GM19395 (cell line): ENCODE measurements around the gene ELF2.
"Not testable (repeated sequence)": the region's sequence is repeated elsewhere in the genome, so short reads cannot be mapped to it uniquely, and the experiment has no call there.

Experiments
- ATAC-seq: cut with Tn5 transposase; IDR thresholded peaks from one replicate; pipeline ENCODE4 v1.9.1; 2021; ENCODE audit warnings: mild to moderate bottlenecking, moderate library complexity; ENCODE audit not compliant: unreplicated experiment

The ELF2 gene

DNA sequence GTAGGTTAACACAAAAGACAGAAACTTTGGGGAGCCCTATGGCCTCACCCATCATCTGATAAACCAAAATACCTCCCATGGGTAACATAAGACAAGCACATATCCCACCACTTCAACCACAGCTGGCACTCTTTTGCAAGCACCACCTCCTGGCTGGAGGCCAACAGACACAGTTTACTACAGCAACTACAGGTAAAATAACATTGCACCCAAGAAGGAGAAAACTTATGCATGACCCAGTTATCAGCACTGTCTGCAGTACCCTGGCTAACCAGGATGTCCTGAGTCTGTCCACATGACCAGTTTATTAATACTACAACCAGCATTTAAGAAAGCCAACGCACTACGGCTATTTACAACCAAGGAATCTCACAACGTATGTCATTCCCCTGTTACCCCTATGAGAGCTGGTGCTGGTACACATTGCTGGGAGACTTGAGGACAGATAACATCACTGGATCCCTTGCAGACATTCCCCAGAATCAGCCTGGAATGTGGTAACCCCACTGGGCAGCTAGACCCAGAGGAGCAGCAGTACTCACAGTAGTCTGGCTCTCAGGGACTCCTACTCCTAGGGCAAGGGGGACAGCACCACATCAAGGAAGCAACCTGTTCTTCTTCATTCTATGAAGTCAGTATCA, 32.0 kb downstream of the ELF2 start:
- no peak for ATAC-seq

DNA sequence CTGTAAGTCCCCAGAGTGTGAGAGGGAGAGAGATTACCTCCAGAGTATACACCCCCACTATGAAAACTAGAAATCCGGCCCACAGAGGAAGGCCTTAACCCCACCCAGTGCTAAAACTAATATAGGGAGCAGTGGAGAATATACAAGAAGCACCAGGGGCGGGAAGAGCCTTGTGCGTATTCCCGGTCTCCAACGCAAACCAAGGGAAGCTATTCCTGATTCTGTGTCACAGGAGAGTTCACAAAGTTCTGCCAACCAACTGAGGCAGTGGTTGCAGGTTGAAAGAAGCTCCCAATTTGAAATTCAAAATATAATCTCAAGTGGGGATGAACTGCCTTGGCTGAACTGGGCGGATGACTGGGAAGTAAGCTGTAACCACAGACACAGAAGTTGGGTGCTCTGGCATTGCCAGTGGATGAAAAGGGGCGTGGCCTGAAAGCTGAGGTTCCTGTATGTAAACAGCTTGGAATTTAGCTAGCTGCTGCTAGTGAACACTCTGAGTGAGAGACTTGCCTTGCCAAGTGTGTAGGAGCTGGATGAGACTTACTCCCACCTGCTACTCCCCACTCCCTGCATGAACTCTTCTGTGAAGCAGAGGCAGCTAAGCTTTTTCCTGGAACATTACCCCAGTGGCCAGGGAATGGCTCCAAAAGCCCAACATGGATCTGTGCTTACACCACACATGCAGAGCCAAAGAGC, 32.7 kb downstream of the ELF2 start:
- ATAC-seq = no peak

DNA sequence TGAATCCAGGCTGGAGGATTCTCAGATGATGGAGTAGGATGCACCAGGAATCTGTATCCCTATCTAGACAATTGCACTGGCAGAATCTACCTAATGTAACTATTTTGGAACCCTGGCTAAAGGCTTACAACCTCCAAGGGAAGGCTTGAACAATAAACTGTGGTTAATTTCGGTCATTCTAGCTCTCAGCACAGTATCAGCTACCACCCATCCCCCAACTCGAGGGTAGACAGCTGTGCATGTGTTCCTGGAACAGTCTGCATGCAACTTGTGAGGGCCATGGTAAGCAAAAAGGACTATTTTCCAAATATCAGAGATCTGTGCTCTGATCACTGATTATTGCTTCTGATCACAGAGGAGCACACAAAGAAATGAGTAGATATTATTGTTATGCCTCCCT, 34.0 kb downstream of the ELF2 start:
- peak; percentile 49 for ATAC-seq

DNA sequence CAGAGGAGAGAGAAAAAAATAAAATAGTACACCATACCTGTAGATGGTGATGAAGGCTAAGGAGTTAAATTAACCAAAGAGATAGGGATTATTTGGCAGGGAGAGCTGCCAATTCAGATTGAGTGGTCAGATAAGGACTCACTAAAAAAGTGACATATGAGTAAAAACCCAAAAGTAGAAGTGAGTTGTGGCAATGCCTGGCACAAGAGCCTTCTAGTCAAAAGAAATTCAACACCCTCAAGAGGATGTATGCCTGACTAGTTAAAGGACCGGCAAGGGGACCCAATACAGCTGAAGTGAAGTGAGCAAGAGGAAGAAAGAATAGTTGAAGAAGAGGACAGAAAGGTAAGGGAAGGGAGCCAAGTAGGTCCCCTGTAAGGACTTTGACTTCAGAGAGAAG, 34.9 kb downstream of the ELF2 start:
- ATAC-seq = peak; percentile 89

DNA sequence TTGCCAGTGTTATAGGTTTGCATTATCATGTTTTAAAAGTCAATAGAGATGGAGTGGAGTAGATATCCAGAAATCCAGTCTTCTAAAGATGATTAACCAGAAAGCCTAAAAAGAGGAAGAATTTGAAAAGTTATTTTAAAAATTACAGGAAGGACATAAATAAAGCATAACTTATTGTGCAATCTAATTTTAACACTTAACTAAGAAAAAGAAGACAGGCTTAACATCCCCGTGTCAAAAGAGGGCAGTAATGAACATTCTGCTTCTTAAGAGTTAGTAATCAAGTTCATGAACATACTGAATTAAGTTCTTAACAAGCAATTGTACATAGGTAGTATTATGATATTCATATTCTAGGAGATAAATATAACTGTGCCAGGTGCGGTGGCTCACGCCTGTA, 39.3 kb downstream of the ELF2 start:
- no peak for ATAC-seq

DNA sequence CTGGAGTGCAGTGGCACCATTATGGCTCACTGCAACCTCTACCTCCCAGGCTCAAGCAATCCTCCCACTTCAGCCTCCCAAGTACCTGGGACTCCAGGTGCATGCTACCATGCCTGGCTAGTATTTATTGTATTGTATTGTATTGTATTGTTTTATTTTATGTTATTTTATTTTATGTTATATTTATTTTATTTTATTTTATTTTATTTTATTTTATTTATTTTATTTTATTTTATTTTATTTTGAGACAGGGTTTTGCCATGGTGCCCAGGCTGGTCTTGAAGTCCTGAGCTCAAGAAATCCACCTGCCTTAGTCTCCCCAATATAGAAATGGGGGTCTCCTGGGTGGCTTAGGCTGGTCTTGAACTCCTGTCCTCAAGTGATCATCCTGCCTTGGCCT, 42.6 kb downstream of the ELF2 start:
- ATAC-seq = no peak

DNA sequence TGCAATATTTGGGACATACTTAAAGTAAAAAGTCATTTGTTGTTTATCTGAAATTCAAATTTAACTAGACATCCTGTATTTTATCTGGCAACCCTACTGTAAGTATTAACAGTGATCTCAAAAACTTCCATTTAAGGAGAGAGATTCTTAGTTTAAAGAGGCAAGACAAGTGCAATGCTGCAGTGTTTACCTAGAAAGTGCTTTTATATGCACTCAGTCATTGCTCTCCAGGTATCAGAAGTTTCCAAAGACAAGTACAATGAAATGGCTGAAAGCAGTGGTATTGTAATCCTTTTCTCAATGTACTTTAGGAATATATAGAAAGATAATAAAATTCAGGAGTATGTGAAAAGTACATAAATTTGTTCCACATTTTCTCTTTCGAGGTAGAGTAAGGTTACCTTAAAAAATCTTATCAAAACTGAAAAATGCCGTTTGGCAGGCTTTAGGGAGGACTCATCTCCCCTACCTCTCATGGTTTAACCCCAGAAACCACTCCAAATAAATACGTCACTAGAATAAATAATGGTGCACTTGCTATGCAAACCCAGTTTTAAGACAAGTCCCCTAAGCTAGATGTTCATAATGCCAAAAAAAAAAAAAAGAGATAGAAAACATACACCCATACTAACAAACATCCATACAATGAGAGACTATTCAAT, 45.7 kb downstream of the ELF2 start:
- ATAC-seq = no peak

DNA sequence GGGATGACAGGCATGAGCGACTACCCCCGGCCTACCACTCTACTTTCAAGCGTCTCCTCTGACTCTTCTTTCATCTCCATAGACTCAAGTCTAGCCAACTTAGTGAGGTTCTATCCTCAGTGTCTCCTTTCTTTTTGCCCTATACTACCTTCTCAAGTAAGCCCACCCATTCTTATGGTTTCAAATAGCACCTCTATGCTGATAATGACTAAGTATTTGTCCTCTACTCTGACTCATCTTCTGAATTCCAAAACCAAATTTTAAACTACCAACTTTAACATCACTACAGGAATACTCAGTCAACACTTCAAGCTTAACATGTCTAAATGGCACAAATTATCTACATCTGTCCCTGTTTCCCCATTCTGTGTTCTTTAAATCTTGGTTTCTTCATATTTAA, 47.8 kb downstream of the ELF2 start:
- no peak for ATAC-seq

DNA sequence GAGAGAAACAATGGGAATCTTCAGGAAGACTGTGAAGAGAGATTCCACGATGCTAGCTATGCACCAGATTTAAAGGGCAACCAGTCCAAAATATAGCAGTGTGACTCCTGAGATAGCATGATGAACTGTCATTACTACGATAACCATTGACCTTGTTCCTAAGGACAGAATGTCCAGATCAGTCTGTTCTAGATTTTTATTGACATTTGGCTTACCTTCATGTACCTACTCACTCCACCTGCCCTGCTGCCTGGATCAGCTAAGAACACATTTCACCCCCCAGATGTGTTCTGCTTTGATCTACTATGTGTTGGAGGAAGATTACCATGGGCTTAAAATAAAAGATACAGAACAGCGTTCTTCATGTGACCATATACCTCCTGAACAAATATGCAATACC, 50.1 kb downstream of the ELF2 start:
- no peak for ATAC-seq

DNA sequence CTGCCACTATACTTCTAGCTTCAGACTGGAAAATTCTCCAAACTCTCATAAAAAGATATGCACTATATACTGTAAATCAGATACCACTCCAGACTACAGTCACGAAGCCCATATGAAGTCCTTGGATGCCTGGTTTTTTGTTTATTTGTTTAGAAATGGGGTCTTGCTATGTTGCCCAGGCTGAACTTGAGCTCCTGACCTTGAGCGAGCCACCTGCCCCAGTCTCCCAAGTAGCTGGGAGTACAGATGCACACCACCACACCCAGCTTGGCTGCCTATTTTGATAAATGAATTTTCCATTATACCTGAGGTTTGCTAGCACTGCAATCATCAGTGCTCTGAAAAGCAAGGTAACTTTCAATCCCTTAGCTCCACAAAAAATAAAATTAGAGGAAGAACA, 53.1 kb downstream of the ELF2 start:
- ATAC-seq = no peak

DNA sequence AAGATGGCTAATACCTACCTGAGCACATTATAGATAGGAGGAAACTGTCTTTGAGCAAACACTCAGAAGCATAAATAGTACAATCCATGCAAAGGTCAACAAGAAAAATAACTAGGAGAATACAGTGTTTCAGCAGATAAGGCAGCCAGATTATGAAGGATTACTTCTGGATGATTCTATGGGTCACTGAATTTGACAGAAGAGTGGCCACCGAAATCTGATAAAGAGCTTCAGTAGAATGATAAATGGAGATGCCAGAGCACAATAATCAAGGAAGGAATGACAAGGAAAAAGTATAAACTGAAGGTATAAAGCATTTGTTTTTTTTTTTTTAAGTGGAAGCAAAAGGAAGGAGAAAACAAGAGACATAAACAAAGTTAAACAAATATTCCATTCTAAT, 58.7 kb downstream of the ELF2 start:
- ATAC-seq = no peak

DNA sequence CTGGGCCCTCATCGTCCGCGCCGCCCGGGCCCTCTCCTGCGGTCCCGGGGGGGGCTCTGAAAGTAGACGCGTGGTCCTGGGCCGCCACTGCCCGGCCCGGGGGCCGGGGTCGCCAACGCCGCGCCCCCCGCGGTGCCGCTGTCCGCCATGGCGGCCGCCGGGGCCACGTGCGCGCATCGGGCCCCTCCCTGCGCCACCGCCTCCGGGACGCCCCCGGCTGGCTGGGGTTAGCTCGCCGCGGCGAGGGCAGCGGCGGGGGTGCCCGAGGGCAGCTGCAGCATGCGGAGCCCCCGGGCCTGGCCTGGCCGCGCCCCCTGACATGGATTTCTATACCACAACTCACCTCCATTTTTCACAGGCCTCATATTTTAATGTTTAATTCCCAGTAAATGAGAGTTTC, 61.8 kb downstream of the ELF2 start:
- no peak for ATAC-seq

DNA sequence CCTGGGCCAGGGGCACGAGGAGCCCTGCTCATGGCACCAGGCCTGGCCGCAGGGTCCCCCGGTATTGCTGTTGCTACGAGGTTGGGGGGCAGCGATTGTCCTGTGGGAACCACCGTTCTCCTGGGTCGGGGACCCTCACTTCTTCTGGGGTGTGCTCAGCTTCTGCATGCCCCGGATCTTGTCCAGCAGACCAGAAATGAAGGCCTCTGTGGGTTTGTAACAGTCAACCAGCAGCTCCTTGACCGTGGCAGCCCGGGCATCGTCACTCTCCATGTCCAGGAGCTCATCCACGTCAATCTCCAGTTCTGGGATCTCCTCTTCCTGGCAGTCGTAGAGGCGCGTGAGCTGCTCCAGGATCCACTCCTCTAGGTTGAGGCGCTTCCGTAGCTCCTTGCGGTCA, 62.2 kb downstream of the ELF2 start:
- not testable (repeated sequence) for ATAC-seq

DNA sequence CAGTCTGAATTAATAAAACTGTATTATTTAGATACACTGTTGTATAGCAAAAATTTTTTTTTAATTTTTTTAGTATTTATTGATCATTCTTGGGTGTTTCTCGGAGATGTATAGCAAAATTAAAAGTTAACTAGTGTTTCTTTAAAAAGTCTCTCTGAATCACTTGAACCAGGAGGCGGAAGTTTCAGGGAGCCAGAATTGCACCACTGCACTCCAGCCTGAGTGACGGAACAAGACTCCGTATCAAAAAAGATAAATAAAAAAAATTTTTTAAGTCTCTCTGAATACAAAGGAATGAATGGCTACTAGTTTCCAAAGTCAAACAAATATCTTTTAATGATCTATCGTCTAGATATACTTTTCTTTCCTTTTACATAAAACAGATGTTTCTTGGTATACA, 64.4 kb downstream of the ELF2 start:
- ATAC-seq = no peak

DNA sequence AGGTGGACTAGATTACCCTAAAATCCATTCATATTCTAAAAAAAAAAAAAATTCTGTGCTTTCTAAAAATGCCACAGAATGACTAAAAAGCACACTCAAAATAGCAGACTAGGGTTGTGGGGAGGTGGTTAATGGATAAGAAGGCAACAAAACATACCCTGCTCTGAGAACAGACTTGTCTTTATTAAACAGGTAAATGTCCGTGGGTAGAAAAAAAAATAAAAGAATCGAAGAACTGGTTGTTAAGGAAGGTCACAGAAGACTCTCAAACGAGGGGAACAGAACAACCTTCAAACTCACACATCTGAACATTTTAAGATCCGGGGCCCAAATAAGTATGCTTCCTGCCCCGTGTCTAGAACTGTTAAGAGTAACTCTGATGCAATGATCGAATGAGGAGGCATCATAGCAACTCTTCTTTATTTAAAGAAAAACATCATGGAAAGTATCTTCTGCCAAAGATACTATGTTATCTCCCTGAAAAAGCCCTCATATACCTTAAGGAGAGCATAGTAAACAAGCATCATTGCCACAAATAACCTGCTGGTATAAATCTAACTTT, 68.4 kb downstream of the ELF2 start:
- no peak for ATAC-seq

DNA sequence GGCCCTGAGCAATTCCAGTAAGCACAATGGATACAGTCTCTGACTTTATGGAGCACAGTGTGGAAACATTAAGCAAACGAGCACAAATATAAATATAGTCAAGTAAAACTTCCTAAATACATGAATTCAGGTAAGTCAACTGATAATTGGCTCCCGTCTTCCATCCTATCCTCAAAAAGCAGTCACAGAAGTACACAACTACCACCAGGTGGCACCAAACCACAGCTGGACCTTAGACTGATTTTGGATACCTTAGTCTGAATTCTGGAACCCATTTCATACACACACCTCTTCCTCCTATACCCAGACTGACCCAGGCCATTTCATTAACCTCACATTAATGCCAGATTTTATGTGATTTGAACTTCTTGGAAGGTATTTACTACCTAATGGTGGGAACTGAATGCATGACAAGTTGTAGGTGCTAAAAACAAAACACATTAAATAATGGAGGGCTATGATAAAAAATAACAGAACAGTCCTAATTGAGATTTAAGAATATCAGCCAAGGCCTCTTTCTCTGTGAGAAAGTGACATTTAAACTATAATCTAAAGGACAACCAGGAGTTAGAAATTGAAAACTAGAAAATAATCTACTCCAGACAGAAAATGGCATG, 77.5 kb downstream of the ELF2 start:
- peak; percentile 94 for ATAC-seq

DNA sequence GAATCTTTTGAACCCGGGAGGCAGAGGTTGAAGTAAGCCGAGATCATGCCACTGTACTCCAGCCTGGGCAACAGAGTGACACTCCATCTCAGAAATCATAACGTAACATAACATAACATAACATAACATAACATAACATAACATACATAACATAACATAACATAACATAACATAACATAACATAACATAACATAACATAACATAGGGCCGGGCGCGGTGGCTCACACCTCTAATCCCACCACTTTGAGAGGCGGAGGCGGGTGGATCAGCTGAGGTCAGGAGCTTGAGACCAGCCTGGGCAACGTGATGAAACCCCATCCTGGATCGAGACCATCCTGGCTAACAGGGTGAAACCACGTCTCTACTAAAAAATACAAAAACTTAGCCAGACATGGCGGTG, 84.7 kb downstream of the ELF2 start:
- no peak for ATAC-seq

DNA sequence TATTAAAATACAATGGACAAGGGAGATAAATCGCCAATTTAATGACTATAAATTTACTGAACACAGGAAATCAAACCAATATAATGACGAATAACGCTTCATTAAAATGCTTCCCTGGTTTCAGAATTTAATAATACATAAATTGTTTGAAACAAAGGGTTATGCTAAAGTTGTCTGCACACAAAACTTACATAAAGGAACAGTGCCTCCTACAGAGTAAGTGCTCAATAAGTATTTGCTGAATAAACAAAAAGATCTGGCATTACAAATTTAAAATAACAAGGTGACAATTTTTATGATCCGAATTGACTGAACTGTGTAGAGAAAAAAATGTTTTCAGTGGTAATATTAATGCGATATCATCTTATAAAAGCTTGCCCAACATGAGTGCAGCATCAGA, 91.9 kb downstream of the ELF2 start:
- ATAC-seq = no peak

DNA sequence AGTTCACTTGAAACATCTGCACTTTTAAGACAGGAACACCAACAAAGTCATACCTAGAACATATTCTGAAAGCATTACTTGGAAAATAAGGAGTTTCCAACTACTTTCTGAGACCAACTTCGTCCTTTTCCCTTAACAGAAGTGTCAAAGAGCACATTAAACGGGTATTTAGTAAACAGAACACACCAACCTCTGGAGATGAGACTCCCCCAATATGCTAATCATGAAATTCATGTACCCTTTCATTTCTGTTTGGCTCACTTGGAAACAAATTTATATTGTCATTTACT, 92.3 kb downstream of the ELF2 start:
- ATAC-seq = no peak

DNA sequence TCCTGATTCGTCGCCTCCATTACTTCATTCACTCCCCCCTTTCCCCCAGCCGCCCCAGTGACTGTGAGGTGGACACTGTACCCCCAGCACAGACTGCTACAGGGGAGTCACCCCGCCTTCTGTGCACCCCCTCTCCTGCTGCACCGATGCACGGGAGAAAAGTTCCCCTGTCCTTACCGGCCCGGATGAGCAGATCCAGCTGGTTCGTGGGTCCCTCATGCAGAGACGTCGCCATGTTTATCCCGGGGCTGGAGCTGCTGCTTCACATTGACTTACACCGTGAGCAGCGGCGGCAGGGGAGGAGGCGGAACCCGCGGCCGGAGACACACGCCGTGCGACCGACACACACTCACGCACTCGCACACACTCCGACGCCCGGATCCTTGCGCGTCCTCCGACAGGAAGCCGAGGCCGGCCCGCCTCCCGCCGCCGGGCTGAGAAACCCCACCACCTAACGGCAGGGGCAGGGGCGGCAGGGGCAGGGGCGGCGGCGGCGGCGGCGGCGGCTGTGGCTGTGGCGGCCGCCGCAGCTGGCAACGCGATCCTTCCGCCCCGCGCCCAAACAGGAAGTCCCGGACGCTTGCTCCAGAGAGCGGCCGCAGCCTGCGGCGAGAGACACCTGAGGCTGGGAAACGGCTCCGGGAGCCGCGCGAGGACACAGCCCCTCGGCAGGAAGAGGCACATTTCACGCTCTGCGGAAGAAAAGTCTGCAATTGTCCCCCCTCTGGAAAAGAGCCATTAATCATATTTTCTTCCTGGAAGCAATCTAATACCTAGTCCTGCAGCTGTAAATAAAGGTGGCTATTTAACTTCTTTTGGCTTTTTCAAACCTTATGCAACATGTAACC, 92.8 kb downstream of the ELF2 start:
- peak; percentile 63 for ATAC-seq

DNA sequence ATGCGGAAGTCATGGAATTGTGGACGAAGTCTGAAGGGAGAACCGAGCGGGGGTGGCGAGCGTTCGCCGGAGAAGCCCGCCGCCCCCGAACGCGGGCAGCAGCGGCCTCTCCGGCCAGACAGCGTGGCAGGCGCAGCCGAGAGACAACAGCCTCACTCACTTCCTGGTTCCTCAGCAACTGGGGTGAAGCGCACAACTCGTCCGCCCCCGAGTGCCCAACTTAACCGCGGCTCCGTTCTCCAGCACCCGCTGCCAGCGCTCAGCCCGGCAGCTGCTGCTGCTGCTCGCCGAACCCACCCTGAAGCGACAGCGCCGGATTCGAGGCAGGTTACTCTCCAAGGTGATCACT, 93.4 kb downstream of the ELF2 start:
- ATAC-seq = peak; percentile 33
